GM19193 (cell line): ENCODE results near the gene RPL37.

Source experiments
- POLR2A ChIP-seq: IDR thresholded peaks from 4 replicates; pipeline ENCODE4 v1.6.1; 2011; ENCODE audit not compliant: insufficient read depth, insufficient read length; ENCODE audit errors: extremely low read depth

RPL37 gene

GRCh38 chr5:40842351-40842750 is 7.3 kb upstream of the RPL37 start:
- TF ChIP-seq POLR2A: no peak

- no peak for TF ChIP-seq POLR2A
Measured at GRCh38 chr5:40841068-40841805, 6.2 kb upstream of the RPL37 start, which contains the start of gene CARD6. Gene CARD6 (plus strand): TSS chr5:40841367. CDS start chr5:40841383, 16 bp downstream.

GRCh38 chr5:40838086-40838485 is 3.1 kb upstream of the RPL37 start:
- TF ChIP-seq POLR2A: no peak

GRCh38 chr5:40834391-40834848 is 602 bp downstream of the RPL37 start:
- no peak for TF ChIP-seq POLR2A

- TF ChIP-seq POLR2A: no peak
Measured at GRCh38 chr5:40833712-40834229, 1.3 kb downstream of the RPL37 start.

GRCh38 chr5:40832345-40832744 is 2.7 kb downstream of the RPL37 start:
- no peak for TF ChIP-seq POLR2A

GRCh38 chr5:40831346-40832210 is 3.4 kb downstream of the RPL37 start:
- no peak for TF ChIP-seq POLR2A

- TF ChIP-seq POLR2A: no peak
Measured at GRCh38 chr5:40829748-40830533, 5.1 kb downstream of the RPL37 start.

GRCh38 chr5:40828690-40829661 is 6.0 kb downstream of the RPL37 start:
- TF ChIP-seq POLR2A: no peak

- peak; percentile 13 for TF ChIP-seq POLR2A
Measured at GRCh38 chr5:40828021-40828631, 6.9 kb downstream of the RPL37 start.

- no peak for TF ChIP-seq POLR2A
Measured at GRCh38 chr5:40827188-40827977, 7.6 kb downstream of the RPL37 start.

GRCh38 chr5:40826489-40827187 is 8.4 kb downstream of the RPL37 start:
- no peak for TF ChIP-seq POLR2A
